K562 (cell line): ENCODE data around the gene MYMX. TPM values are rescaled to one million over a fixed set of nuclear protein-coding genes. Genes with fewer than 3 reads are reported as not detected.

ENCODE experiments used
- ARHGAP35 ChIP-seq: fragments of 450-650 bp; IDR thresholded peaks from 2 replicates; pipeline ENCODE4 v1.6.1; 2018; ENCODE audit not compliant: partially characterized antibody
- DIDO1 ChIP-seq: fragments of 450-650 bp; IDR thresholded peaks from 2 replicates; pipeline ENCODE4 v1.6.1; 2016; ENCODE audit warnings: low read depth, missing biosample characterization, missing genetic modification characterization
- KHSRP ChIP-seq: fragments of 450-650 bp; IDR thresholded peaks from 2 replicates; pipeline ENCODE4 v1.6.1; 2017
- MGA ChIP-seq: fragments of 450-650 bp; IDR thresholded peaks from 2 replicates; pipeline ENCODE4 v1.6.1; 2016; ENCODE audit warnings: mild to moderate bottlenecking, moderate library complexity
- NR2C1 ChIP-seq, 2 experiments: fragments of 450-650 bp; IDR thresholded peaks; 2 replicates each; pipeline ENCODE4 v1.6.1; 2017; ENCODE audit warnings: mild to moderate bottlenecking in 2 of 2, antibody characterized with exemption in 1 of 2, inconsistent platforms in 1 of 2, missing compliant biosample characterization in 1 of 2, missing genetic modification characterization in 1 of 2
- RBBP5 ChIP-seq: fragments of 200-600 bp; sonication (generic); IDR thresholded peaks from 2 replicates; pipeline ENCODE4 v1.6.1; 2012; ENCODE audit warnings: borderline replicate concordance, mild to moderate bottlenecking, low read length, control low read depth, inconsistent platforms; ENCODE audit not compliant: insufficient read depth, poor library complexity, severe bottlenecking
- SP1 ChIP-seq: sonication (generic); formaldehyde crosslinking; IDR thresholded peaks from 2 replicates; pipeline ENCODE4 v1.8.1; 2022; ENCODE audit warnings: mild to moderate bottlenecking, missing genetic modification reagents
- STAG1 ChIP-seq: sonication (generic); formaldehyde crosslinking; IDR thresholded peaks from 2 replicates; pipeline ENCODE4 v1.5.0; 2020; ENCODE audit warnings: missing genetic modification reagents, borderline replicate concordance
- ZEB2 ChIP-seq: fragments of 450-650 bp; IDR thresholded peaks from 2 replicates; pipeline ENCODE4 v1.6.1; 2016
- ZNF253 ChIP-seq: fragments of 250-450 bp; sonication (Bioruptor Pico); conservative IDR thresholded peaks from 2 replicates; pipeline ENCODE4 v1.6.1; 2021; ENCODE audit warnings: mild to moderate bottlenecking
- polyA plus RNA-seq, 8 experiments: library from polyadenylated mRNA; depleted of rRNA in 4 of 8; stranded (reverse) in 5 of 8; unstranded in 3 of 8; fragments of >200 nt; fragmentation: Nextera tagmentation in 2 of 8; fragmentation: Illumina TruSeq in 1 of 8; extraction: Ambion mirVana in 2 of 8; extraction: Trizol in 1 of 8; gene quantifications; 2 replicates each; pipeline versions ENCODE4 v1.2.1 to v1.2.3, GENCODE V29; 2011 to 2014; ENCODE audit warnings: inconsistent platforms in 1 of 8, missing spikeins in 1 of 8
- total RNA-seq, 7 experiments: library from RNA; depleted of rRNA in 6 of 7; stranded (reverse); fragments of >200 nt in 6 of 7; fragmentation: Illumina TruSeq in 2 of 7; extraction: Trizol in 2 of 7; gene quantifications; 2 replicates each; pipeline versions ENCODE4 v1.2.1 to v1.2.3, GENCODE V29; 2011 to 2021; ENCODE audit warnings: low replicate concordance in 1 of 7
- TF ChIP-seq, protein P1 (sequence below), 2 experiments: fragments of 450-650 bp in 1 of 2; IDR thresholded peaks; 2 replicates each; pipeline ENCODE4 v1.6.1; 2011 to 2017; ENCODE audit warnings: low read depth in 2 of 2, antibody characterized with exemption in 1 of 2, borderline replicate concordance in 1 of 2, low read length in 1 of 2, mild to moderate bottlenecking in 1 of 2, mixed read lengths in 1 of 2; ENCODE audit not compliant: control insufficient read depth in 1 of 2

MYMX gene
- total and polyA plus RNA-seq, 9 of the 15 experiments (the other 6 are each of a cell fraction or from before 2014, with no cell fraction given): 0.12 TPM; not detected in 8

- TF ChIP-seq MGA: peak; percentile 41
- no peak for TF ChIP-seq ZNF253 (CRISPR knock-in tag)
- TF ChIP-seq ARHGAP35: no peak
- no peak for TF ChIP-seq SP1 (CRISPR knock-in tag)
- no peak for TF ChIP-seq ZEB2
- no peak for TF ChIP-seq RBBP5
- TF ChIP-seq NR2C1 (IDR thresholded peaks at IDR 0.05): no peak
- peak; percentile 23; the same call in 1 of the 2 replicates for TF ChIP-seq NR2C1 (tag; IDR thresholded peaks at IDR 0.05)
- TF ChIP-seq, protein P1, sequence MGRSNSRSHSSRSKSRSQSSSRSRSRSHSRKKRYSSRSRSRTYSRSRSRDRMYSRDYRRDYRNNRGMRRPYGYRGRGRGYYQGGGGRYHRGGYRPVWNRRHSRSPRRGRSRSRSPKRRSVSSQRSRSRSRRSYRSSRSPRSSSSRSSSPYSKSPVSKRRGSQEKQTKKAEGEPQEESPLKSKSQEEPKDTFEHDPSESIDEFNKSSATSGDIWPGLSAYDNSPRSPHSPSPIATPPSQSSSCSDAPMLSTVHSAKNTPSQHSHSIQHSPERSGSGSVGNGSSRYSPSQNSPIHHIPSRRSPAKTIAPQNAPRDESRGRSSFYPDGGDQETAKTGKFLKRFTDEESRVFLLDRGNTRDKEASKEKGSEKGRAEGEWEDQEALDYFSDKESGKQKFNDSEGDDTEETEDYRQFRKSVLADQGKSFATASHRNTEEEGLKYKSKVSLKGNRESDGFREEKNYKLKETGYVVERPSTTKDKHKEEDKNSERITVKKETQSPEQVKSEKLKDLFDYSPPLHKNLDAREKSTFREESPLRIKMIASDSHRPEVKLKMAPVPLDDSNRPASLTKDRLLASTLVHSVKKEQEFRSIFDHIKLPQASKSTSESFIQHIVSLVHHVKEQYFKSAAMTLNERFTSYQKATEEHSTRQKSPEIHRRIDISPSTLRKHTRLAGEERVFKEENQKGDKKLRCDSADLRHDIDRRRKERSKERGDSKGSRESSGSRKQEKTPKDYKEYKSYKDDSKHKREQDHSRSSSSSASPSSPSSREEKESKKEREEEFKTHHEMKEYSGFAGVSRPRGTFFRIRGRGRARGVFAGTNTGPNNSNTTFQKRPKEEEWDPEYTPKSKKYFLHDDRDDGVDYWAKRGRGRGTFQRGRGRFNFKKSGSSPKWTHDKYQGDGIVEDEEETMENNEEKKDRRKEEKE (IDR thresholded peaks at IDR 0.05; ENCODE audit: borderline replicate concordance in 1 of 2, control insufficient read depth in 1 of 2, low read depth in 2 of 2, low read length in 1 of 2): no peak
- no peak for TF ChIP-seq STAG1 (CRISPR knock-in tag)
- no peak for TF ChIP-seq DIDO1 (tag)
- TF ChIP-seq KHSRP: no peak
Measured at GRCh38 chr6:44185953-44186634, 30.6 kb upstream of the MYMX start (continued).
